Stomach (tissue), 9 donors: ENCODE results near the gene C17orf50. TPM values are rescaled to one million over a fixed set of nuclear protein-coding genes. Genes with fewer than 3 reads are reported as not detected.
A peak's percentile ranks its signal among the peaks of the same experiment; 100 is the strongest.

Source experiments
- DNase-seq, 2 donors: peaks; one replicate each; pipeline versions ENCODE4 v3.0.0 to v3.0.0-alpha.2; 2013 to 2019
- H3K27ac ChIP-seq, 5 donors: fragments of 200-600 bp in 4 of 5; sonication (generic) in 4 of 5; one replicate each; pipeline ENCODE4 v1.5.1; 2013 to 2019; ENCODE audit warnings: mild to moderate bottlenecking in 1 of 5, moderate library complexity in 1 of 5
- H3K27me3 ChIP-seq, 3 donors: fragments of 200-600 bp; sonication (generic); one replicate each; pipeline ENCODE4 v1.5.1; 2017 to 2019; ENCODE audit warnings: mixed run types in 1 of 3
- H3K36me3 ChIP-seq, 4 donors: fragments of 200-600 bp; sonication (generic); 1 replicate in 3 of 4; 2 replicates in 1 of 4; pipeline ENCODE4 v1.5.1; 2016 to 2019
- H3K4me1 ChIP-seq, 4 donors: fragments of 200-600 bp; sonication (generic); one replicate each; pipeline ENCODE4 v1.5.1; 2016 to 2019
- H3K4me3 ChIP-seq, 4 donors: fragments of 200-600 bp; sonication (generic) in 3 of 4; one replicate each; pipeline ENCODE4 v1.5.1; 2016 to 2019; ENCODE audit warnings: mild to moderate bottlenecking in 1 of 4
- H3K9me3 ChIP-seq, 4 donors: fragments of 200-600 bp; sonication (generic); one replicate each; pipeline ENCODE4 v1.5.1; 2016 to 2019
- EP300 ChIP-seq: sonication (generic); formaldehyde crosslinking; IDR thresholded peaks from one replicate; pipeline ENCODE4 v1.6.1; 2017; ENCODE audit warnings: antibody characterized with exemption
- POLR2A ChIP-seq, 4 donors: fragments of 450-650 bp; IDR thresholded peaks; one replicate each; pipeline ENCODE4 v1.6.1; 2016; ENCODE audit warnings: antibody characterized with exemption in 4 of 4, control low read depth in 2 of 4, mild to moderate bottlenecking in 1 of 4, moderate library complexity in 1 of 4
- POLR2AphosphoS5 ChIP-seq, 3 donors: sonication (generic); formaldehyde crosslinking; IDR thresholded peaks; one replicate each; pipeline ENCODE4 v1.6.1; 2016; ENCODE audit warnings: antibody characterized with exemption in 3 of 3
- WGBS, 5 donors: extraction: QIAGEN DNeasy Blood & Tissue Kit in 3 of 5; methylation state at CpG; one replicate each; pipeline versions ENCODE4 v1.1.5 to v1.1.7; 2013 to 2018; 5-methylcytosine and 5-hydroxymethylcytosine counted together
- intact Hi-C: fragments of 100-400 bp; cut with DNase I; formaldehyde crosslinking; loops from one replicate; pipeline ENCODE4 v1.15.1; 2023; ENCODE audit warnings: low total_unique reads
- polyA plus RNA-seq, 3 donors: library from polyadenylated mRNA; stranded (reverse); fragments of 200-250 nt; gene quantifications; one replicate each; pipeline ENCODE4 v1.2.3, GENCODE V29; 2013
- total RNA-seq, 5 donors: library from RNA; depleted of rRNA; stranded (reverse); fragments of >200 nt; gene quantifications; one replicate each; pipeline versions ENCODE4 v1.1.0 to v1.2.3, GENCODE V29; 2014 to 2016
- TF ChIP-seq, protein P1 (sequence below), 7 experiments: fragments of 450-650 bp in 4 of 7; fragments of 200-600 bp in 3 of 7; sonication (generic) in 3 of 7; IDR thresholded peaks; one replicate each; pipeline ENCODE4 v1.5.1; 2016 to 2019; ENCODE audit warnings: antibody characterized with exemption in 7 of 7, control low read depth in 2 of 7, mild to moderate bottlenecking in 1 of 7
- donor health status: healthy with polysubstance abuse.
- donor health status: Bipolar disorder and iron deficiency.
- donor health status: healthy.

Gene C17orf50
- total and polyA plus RNA-seq, 8 donors = not detected

DNA sequence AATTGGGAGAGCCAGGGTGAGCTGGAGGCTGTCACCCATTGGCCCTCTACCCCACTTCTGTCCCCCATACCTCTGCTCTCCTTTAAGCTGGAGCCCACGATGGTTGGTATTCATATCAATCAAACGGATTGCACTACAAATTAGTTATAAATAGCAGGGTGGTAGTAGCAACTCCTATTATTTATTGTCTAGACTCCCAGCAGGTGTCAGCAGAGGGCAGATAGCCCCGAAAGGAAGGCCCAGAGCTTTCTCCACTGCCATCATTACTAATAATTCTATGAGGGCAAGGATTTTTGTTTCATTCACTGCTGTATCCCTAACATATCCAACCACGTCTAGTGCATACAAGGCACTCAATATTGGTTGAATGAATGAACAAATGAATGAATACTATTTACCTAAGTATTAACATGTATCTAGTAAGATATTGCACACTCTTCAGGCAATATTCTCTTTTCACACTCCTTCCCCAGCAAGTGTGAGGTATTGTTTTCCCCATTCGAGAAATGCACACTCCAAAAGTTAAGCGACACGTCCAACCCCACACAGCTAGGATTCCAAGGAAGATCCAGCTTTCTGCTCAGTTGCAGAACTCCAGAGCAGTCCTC lies 6.3 kb downstream of the C17orf50 start:
- 33 to 51% (median 39%) methylated on average over 7 of the region's 7 CpGs for WGBS, 5 donors
- Histone ChIP-seq H3K36me3 (no peaks in the 10 kb centered on the region), H3K4me1 (peaks cover 10 to 43% (median 25%) of the 10 kb centered on the region in 4 donors), H3K27ac (no peak overlapping the region), H3K27me3 (no peaks in the 10 kb centered on the region), H3K4me3 (no peak overlapping the region), H3K9me3 (no peaks in the 10 kb centered on the region)
- intact Hi-C loops = loop anchor here (5.0 kb wide), 1 partner anchor 40 kb away; the partner anchor contains the start of gene TAF15
- TF ChIP-seq POLR2AphosphoS5 (IDR thresholded peaks at IDR 0.05) (no peak), POLR2A (IDR thresholded peaks at IDR 0.05) (no peak), EP300 (no peak)
- TF ChIP-seq, protein P1, sequence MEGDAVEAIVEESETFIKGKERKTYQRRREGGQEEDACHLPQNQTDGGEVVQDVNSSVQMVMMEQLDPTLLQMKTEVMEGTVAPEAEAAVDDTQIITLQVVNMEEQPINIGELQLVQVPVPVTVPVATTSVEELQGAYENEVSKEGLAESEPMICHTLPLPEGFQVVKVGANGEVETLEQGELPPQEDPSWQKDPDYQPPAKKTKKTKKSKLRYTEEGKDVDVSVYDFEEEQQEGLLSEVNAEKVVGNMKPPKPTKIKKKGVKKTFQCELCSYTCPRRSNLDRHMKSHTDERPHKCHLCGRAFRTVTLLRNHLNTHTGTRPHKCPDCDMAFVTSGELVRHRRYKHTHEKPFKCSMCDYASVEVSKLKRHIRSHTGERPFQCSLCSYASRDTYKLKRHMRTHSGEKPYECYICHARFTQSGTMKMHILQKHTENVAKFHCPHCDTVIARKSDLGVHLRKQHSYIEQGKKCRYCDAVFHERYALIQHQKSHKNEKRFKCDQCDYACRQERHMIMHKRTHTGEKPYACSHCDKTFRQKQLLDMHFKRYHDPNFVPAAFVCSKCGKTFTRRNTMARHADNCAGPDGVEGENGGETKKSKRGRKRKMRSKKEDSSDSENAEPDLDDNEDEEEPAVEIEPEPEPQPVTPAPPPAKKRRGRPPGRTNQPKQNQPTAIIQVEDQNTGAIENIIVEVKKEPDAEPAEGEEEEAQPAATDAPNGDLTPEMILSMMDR (IDR thresholded peaks at IDR 0.05) = peak in 5 of 7 experiments; percentile 32 to 71 (median 35)
- peak; percentile 59 to 77 for DNase-seq

GRCh38 chr17:35768797-35769196 lies 8.1 kb downstream of the C17orf50 start:
- H3K27ac ChIP-seq = no peak overlapping the region
- peaks cover 15 to 52% (median 30%) of the 10 kb centered on the region in 4 donors for H3K4me1 ChIP-seq
- intact Hi-C loops = loop anchor here (5.0 kb wide), 1 partner anchor 39 kb away; the partner anchor contains the start of gene TAF15
- TF ChIP-seq, protein P1 (IDR thresholded peaks at IDR 0.05) = no peak
- TF ChIP-seq POLR2A (IDR thresholded peaks at IDR 0.05) (no peak), POLR2AphosphoS5 (IDR thresholded peaks at IDR 0.05) (no peak), EP300 (no peak)
- no peaks in the 10 kb centered on the region for H3K9me3 ChIP-seq
- H3K4me3 ChIP-seq = no peak overlapping the region
- no peaks in the 10 kb centered on the region for H3K36me3 ChIP-seq
- H3K27me3 ChIP-seq = no peaks in the 10 kb centered on the region
- 78 to 94% (median 93%) methylated on average over 2 of the region's 2 CpGs for WGBS, 5 donors
- no peak for DNase-seq

- Histone ChIP-seq H3K27ac (no peak overlapping the region), H3K9me3 (no peaks in the 10 kb centered on the region), H3K36me3 (no peaks in the 10 kb centered on the region), H3K4me3 (no peak overlapping the region), H3K27me3 (no peaks in the 10 kb centered on the region), H3K4me1 (peaks cover 19 to 52% (median 29%) of the 10 kb centered on the region in 4 donors)
- intact Hi-C loops = loop anchor here (5.0 kb wide), 1 partner anchor 37 kb away; the partner anchor contains the start of gene TAF15
- DNase-seq = no peak
- TF ChIP-seq, protein P1 (IDR thresholded peaks at IDR 0.05) = no peak
- no peak for TF ChIP-seq EP300
- TF ChIP-seq POLR2AphosphoS5 (IDR thresholded peaks at IDR 0.05) = no peak
- no peak for TF ChIP-seq POLR2A (IDR thresholded peaks at IDR 0.05)
- 90 to 96% (median 93%) methylated on average over 18 to 48 of the region's 48 CpGs for WGBS, 5 donors
Observed at GRCh38 chr17:35769895-35770486, 9.3 kb downstream of the C17orf50 start.

DNA sequence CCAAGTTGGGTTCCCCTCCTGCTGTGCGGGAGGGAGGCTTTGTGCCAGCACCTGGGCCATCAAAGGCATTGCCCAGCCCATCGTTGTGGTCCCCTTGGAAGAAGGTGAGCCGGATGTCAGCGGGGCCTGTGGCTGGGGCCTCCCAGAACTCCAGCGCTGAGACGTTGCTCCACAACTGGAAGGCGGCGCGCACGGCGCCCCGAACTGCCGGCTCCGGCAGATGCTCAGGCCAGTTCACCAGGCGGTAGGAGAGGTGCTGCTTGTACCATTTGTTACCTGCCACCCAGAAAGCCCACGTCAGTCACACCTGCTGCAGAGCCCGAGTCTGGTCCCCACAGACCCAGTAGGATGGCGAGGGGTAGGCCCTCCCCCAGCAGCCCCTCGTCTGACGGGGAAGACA lies 12.4 kb downstream of the C17orf50 start:
- TF ChIP-seq POLR2A (IDR thresholded peaks at IDR 0.05) = no peak
- TF ChIP-seq, protein P1 (IDR thresholded peaks at IDR 0.05) = no peak
- TF ChIP-seq POLR2AphosphoS5 (IDR thresholded peaks at IDR 0.05) = no peak
- no peak for TF ChIP-seq EP300
- no peaks in the 10 kb centered on the region for H3K9me3 ChIP-seq
- no peak overlapping the region for H3K4me3 ChIP-seq
- no peaks in the 10 kb centered on the region for H3K27me3 ChIP-seq
- peaks cover 26 to 59% (median 48%) of the 10 kb centered on the region in 4 donors for H3K4me1 ChIP-seq
- WGBS, 5 donors = 82 to 92% (median 90%) methylated on average over 9 to 20 of the region's 20 CpGs
- no peaks in the 10 kb centered on the region for H3K36me3 ChIP-seq
- H3K27ac ChIP-seq = peak overlapping the region in 4 of 5 donors; percentile 55 to 84 (median 74)
- no peak for DNase-seq
- intact Hi-C loops = no loop called here
